Measurements from ENCODE around the gene IER5L.

IER5L gene

GRCh38 chr9:129174102-129174723, 3.8 kb downstream of the IER5L start:
- Histone ChIP-seq H3K4me3 (peak overlapping the region; percentile 89), H3K36me3 (ENCODE audit: insufficient read depth, low read length) (no peaks in the 10 kb centered on the region), H3K27ac (peak overlapping the region; percentile 88), H3K9ac (ENCODE audit: insufficient read length) (peak overlapping the region; percentile 81), H3K9me3 (ENCODE audit: low read depth, low read length) (no peaks in the 10 kb centered on the region)
- TF ChIP-seq EZH2 (IDR thresholded peaks at IDR 0.05): no peak
- TF ChIP-seq POLR2AphosphoS5 (IDR thresholded peaks at IDR 0.05; ENCODE audit: borderline replicate concordance, low read depth, low read length): no peak; the same call in 1 of the 2 replicates
- no peak for TF ChIP-seq FOXP2 (optimal IDR thresholded peaks at IDR 0.05; ENCODE audit: control extremely low read depth, extremely low read length, insufficient read depth)
- DNase-seq (ENCODE audit: low read depth, low spot score): peak; percentile 80

GRCh38 chr9:129173296-129174101, 4.6 kb downstream of the IER5L start:
- Histone ChIP-seq H3K36me3 (ENCODE audit: insufficient read depth, low read length) (no peaks in the 10 kb centered on the region), H3K27ac (no peak overlapping the region), H3K4me3 (peak overlapping the region; percentile 89), H3K9me3 (ENCODE audit: low read depth, low read length) (no peaks in the 10 kb centered on the region), H3K9ac (ENCODE audit: insufficient read length) (peak overlapping the region; percentile 66)
- no peak for DNase-seq (ENCODE audit: low read depth, low spot score)
- TF ChIP-seq FOXP2 (optimal IDR thresholded peaks at IDR 0.05; ENCODE audit: control extremely low read depth, extremely low read length, insufficient read depth) (no peak), POLR2AphosphoS5 (IDR thresholded peaks at IDR 0.05; ENCODE audit: borderline replicate concordance, low read depth, low read length) (no peak), EZH2 (IDR thresholded peaks at IDR 0.05) (no peak)

- no peaks in the 10 kb centered on the region for H3K36me3 ChIP-seq (ENCODE audit: insufficient read depth, low read length)
- H3K27ac ChIP-seq: no peak overlapping the region
- TF ChIP-seq POLR2AphosphoS5 (IDR thresholded peaks at IDR 0.05; ENCODE audit: borderline replicate concordance, low read depth, low read length) (no peak), EZH2 (IDR thresholded peaks at IDR 0.05) (no peak), FOXP2 (optimal IDR thresholded peaks at IDR 0.05; ENCODE audit: control extremely low read depth, extremely low read length, insufficient read depth) (no peak)
- H3K9me3 ChIP-seq (ENCODE audit: low read depth, low read length): no peaks in the 10 kb centered on the region
- no peak overlapping the region for H3K9ac ChIP-seq (ENCODE audit: insufficient read length)
- no peak overlapping the region for H3K4me3 ChIP-seq
- DNase-seq (ENCODE audit: low read depth, low spot score): no peak
Measured at GRCh38 chr9:129172816-129173215, 5.2 kb downstream of the IER5L start.

- Histone ChIP-seq H3K4me3 (no peak overlapping the region), H3K9me3 (ENCODE audit: low read depth, low read length) (no peaks in the 10 kb centered on the region), H3K36me3 (ENCODE audit: insufficient read depth, low read length) (no peaks in the 10 kb centered on the region), H3K27ac (no peak overlapping the region), H3K9ac (ENCODE audit: insufficient read length) (no peak overlapping the region)
- no peak for DNase-seq (ENCODE audit: low read depth, low spot score)
- TF ChIP-seq EZH2 (IDR thresholded peaks at IDR 0.05) (no peak), POLR2AphosphoS5 (IDR thresholded peaks at IDR 0.05; ENCODE audit: borderline replicate concordance, low read depth, low read length) (no peak), FOXP2 (optimal IDR thresholded peaks at IDR 0.05; ENCODE audit: control extremely low read depth, extremely low read length, insufficient read depth) (no peak)
Measured at GRCh38 chr9:129171993-129172751, 5.9 kb downstream of the IER5L start.

GRCh38 chr9:129170229-129170628, 7.8 kb downstream of the IER5L start:
- Histone ChIP-seq H3K9me3 (ENCODE audit: low read depth, low read length) (no peaks in the 10 kb centered on the region), H3K36me3 (ENCODE audit: insufficient read depth, low read length) (no peaks in the 10 kb centered on the region), H3K4me3 (no peak overlapping the region), H3K27ac (no peak overlapping the region), H3K9ac (ENCODE audit: insufficient read length) (no peak overlapping the region)
- no peak for DNase-seq (ENCODE audit: low read depth, low spot score)
- no peak for TF ChIP-seq EZH2 (IDR thresholded peaks at IDR 0.05)

GRCh38 chr9:129166623-129167557, 11.2 kb downstream of the IER5L start:
- TF ChIP-seq FOXP2 (optimal IDR thresholded peaks at IDR 0.05; ENCODE audit: control extremely low read depth, extremely low read length, insufficient read depth) (no peak), EZH2 (IDR thresholded peaks at IDR 0.05) (no peak), POLR2AphosphoS5 (IDR thresholded peaks at IDR 0.05; ENCODE audit: borderline replicate concordance, low read depth, low read length) (no peak; the same call in 1 of the 2 replicates)
- H3K4me3 ChIP-seq: peak overlapping the region; percentile 34; the same call in 1 of the 2 replicates
- DNase-seq (ENCODE audit: low read depth, low spot score): no peak

GRCh38 chr9:129165198-129165597, 12.9 kb downstream of the IER5L start:
- DNase-seq (ENCODE audit: low read depth, low spot score): no peak
- H3K27ac ChIP-seq: no peak overlapping the region
- TF ChIP-seq FOXP2 (optimal IDR thresholded peaks at IDR 0.05; ENCODE audit: control extremely low read depth, extremely low read length, insufficient read depth): no peak
- no peak for TF ChIP-seq POLR2AphosphoS5 (IDR thresholded peaks at IDR 0.05; ENCODE audit: borderline replicate concordance, low read depth, low read length)
- no peak for TF ChIP-seq EZH2 (IDR thresholded peaks at IDR 0.05)
- no peak overlapping the region for H3K4me3 ChIP-seq
- no peaks in the 10 kb centered on the region for H3K36me3 ChIP-seq (ENCODE audit: insufficient read depth, low read length)
- H3K9ac ChIP-seq (ENCODE audit: insufficient read length): no peak overlapping the region
- no peaks in the 10 kb centered on the region for H3K9me3 ChIP-seq (ENCODE audit: low read depth, low read length)

More at GRCh38 chr9:129166623-129167557, 11.2 kb downstream of the IER5L start:
- no peaks in the 10 kb centered on the region for H3K9me3 ChIP-seq (ENCODE audit: low read depth, low read length)
- peak overlapping the region; percentile 10; the same call in 1 of the 2 replicates for H3K27ac ChIP-seq
- H3K36me3 ChIP-seq (ENCODE audit: insufficient read depth, low read length): no peaks in the 10 kb centered on the region
- no peak overlapping the region for H3K9ac ChIP-seq (ENCODE audit: insufficient read length)

Data from SK-N-MC (cell line).